HepG2 (cell line): ENCODE measurements around the gene ATP10D. TPM values are rescaled to one million over a fixed set of nuclear protein-coding genes. Genes with fewer than 3 reads are reported as not detected.
A peak's percentile ranks its signal among the peaks of the same experiment; 100 is the strongest.

ENCODE experiments used
- CENPBD1 ChIP-seq: sonication (generic); formaldehyde crosslinking; IDR thresholded peaks from 2 replicates; pipeline ENCODE4 v1.8.0; 2022; ENCODE audit warnings: missing genetic modification reagents, low read depth, mild to moderate bottlenecking, borderline replicate concordance
- CENPT ChIP-seq: sonication (generic); formaldehyde crosslinking; IDR thresholded peaks from 2 replicates; pipeline ENCODE4 v1.8.0; 2022; ENCODE audit warnings: low read depth, mild to moderate bottlenecking, moderate library complexity, missing genetic modification reagents
- KLF11 ChIP-seq: IDR thresholded peaks from 2 replicates; pipeline ENCODE4 v1.6.1; 2016; ENCODE audit warnings: missing compliant biosample characterization
- NCOA5 ChIP-seq: sonication (generic); formaldehyde crosslinking; IDR thresholded peaks from 2 replicates; pipeline ENCODE4 v1.4.0; 2020; ENCODE audit warnings: missing genetic modification reagents
- PHF21A ChIP-seq: sonication (generic); formaldehyde crosslinking; IDR thresholded peaks from 2 replicates; pipeline ENCODE4 v1.5.0; 2020; ENCODE audit warnings: mild to moderate bottlenecking, missing genetic modification reagents
- RFXANK ChIP-seq: IDR thresholded peaks from 2 replicates; pipeline ENCODE4 v1.6.1; 2016
- SCMH1 ChIP-seq: sonication (generic); formaldehyde crosslinking; IDR thresholded peaks from 2 replicates; pipeline ENCODE4 v1.9.0; 2021; ENCODE audit warnings: missing genetic modification reagents, mild to moderate bottlenecking, borderline replicate concordance
- SPEN ChIP-seq: sonication (generic); formaldehyde crosslinking; IDR thresholded peaks from 2 replicates; pipeline ENCODE4 v1.5.1; 2020; ENCODE audit warnings: low read depth, mild to moderate bottlenecking, missing genetic modification reagents
- TARDBP ChIP-seq: sonication (generic); formaldehyde crosslinking; IDR thresholded peaks from 2 replicates; pipeline ENCODE4 v1.8.0; 2022; ENCODE audit warnings: mild to moderate bottlenecking, missing genetic modification reagents
- ZBTB49 ChIP-seq: sonication (generic); formaldehyde crosslinking; IDR thresholded peaks from 2 replicates; pipeline ENCODE4 v1.4.0; 2020; ENCODE audit warnings: missing genetic modification reagents, borderline replicate concordance
- ZNF10 ChIP-seq: sonication (generic); formaldehyde crosslinking; IDR thresholded peaks from 2 replicates; pipeline ENCODE4 v1.4.0; 2020; ENCODE audit warnings: mild to moderate bottlenecking, low read depth, missing genetic modification reagents, borderline replicate concordance
- ZNF256 ChIP-seq: sonication (generic); formaldehyde crosslinking; conservative IDR thresholded peaks from 2 replicates; pipeline ENCODE4 v1.4.0; 2020; ENCODE audit warnings: missing genetic modification reagents
- ZNF281 ChIP-seq: sonication (generic); formaldehyde crosslinking; IDR thresholded peaks from 2 replicates; pipeline ENCODE4 v1.4.0; 2020; ENCODE audit warnings: missing genetic modification reagents, borderline replicate concordance
- ZNF362 ChIP-seq: sonication (generic); formaldehyde crosslinking; IDR thresholded peaks from 2 replicates; pipeline ENCODE4 v1.4.0; 2020; ENCODE audit warnings: missing genetic modification reagents, mild to moderate bottlenecking, borderline replicate concordance
- ZNF441 ChIP-seq: sonication (generic); formaldehyde crosslinking; IDR thresholded peaks from 2 replicates; pipeline ENCODE4 v1.7.0; 2021; ENCODE audit warnings: missing genetic modification reagents, borderline replicate concordance
- ZNF501 ChIP-seq: sonication (generic); formaldehyde crosslinking; IDR thresholded peaks from 2 replicates; pipeline ENCODE4 v1.5.1; 2020; ENCODE audit warnings: mild to moderate bottlenecking, moderate library complexity, missing genetic modification reagents
- ZNF780A ChIP-seq: sonication (generic); formaldehyde crosslinking; IDR thresholded peaks from 2 replicates; pipeline ENCODE4 v1.8.0; 2022; ENCODE audit warnings: mild to moderate bottlenecking, missing genetic modification reagents, moderate library complexity
- ZNF792 ChIP-seq: IDR thresholded peaks from 2 replicates; pipeline ENCODE4 v1.6.1; 2016
- ZNF891 ChIP-seq: sonication (generic); formaldehyde crosslinking; IDR thresholded peaks from 2 replicates; pipeline ENCODE4 v1.5.0; 2020; ENCODE audit warnings: mild to moderate bottlenecking, missing genetic modification reagents
- ZSCAN21 ChIP-seq: sonication (generic); formaldehyde crosslinking; IDR thresholded peaks from 2 replicates; pipeline ENCODE4 v1.8.0; 2022; ENCODE audit warnings: mild to moderate bottlenecking, missing genetic modification reagents, moderate library complexity, borderline replicate concordance
- polyA plus RNA-seq, 8 experiments: library from polyadenylated mRNA; depleted of rRNA in 3 of 8; stranded (reverse) in 7 of 8; unstranded in 1 of 8; fragments of >200 nt; fragmentation: Illumina TruSeq in 4 of 8; extraction: Trizol in 4 of 8; gene quantifications; 2 replicates each; pipeline versions ENCODE4 v1.2.1 to v1.2.3, GENCODE V29; 2011 to 2016; ENCODE audit warnings: low read depth in 4 of 8, missing spikeins in 1 of 8, mixed read lengths in 1 of 8; ENCODE audit not compliant: insufficient read depth in 1 of 8
- total RNA-seq, 5 experiments: library from RNA; depleted of rRNA; stranded (reverse); fragments of >200 nt; fragmentation: Illumina TruSeq; extraction: Trizol; gene quantifications; 2 replicates each; pipeline ENCODE4 v1.2.3, GENCODE V29; 2016; ENCODE audit warnings: low read depth in 1 of 5
- TF ChIP-seq, protein P1 (sequence below): sonication (generic); formaldehyde crosslinking; IDR thresholded peaks from 2 replicates; pipeline ENCODE4 v1.5.0; 2020; ENCODE audit warnings: missing genetic modification reagents

The ATP10D gene
- total and polyA plus RNA-seq, 2 of the 13 experiments (the other 11 are each of a cell fraction or from before 2014, with no cell fraction given), result 2.2 to 9.8 TPM

DNA sequence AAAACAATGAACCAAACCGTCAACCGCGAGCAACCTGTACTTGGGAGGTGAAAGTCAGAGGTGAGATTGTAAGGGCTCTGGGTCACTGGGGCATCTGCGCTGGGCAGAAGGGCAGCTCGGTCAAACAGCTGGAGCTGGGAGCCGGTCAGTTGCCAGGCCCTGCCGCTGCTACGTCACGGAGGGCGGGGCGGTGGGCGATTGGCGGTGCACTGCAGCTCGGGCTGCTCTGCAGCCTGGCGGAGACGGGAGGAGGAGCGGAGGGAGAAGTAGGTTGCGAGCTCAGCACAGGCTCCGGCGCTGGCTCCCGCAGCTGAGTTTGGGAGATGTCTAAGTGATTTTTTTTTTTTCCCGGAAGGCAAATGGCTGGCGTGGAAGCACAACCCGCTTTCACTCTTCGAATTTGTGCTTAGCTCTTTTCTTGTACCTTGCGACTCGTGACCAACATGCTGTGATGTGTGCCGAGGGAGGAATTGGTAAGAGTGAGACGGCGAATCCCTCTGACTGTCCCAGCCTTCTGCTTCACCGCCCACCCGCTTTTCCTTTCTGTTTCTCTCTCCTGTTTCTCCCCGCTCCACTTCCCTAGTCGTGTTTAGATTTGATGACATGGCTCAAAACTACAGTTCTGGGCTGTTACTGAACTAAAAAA lies at the start of gene ATP10D (continued):
- TF ChIP-seq CENPBD1 (CRISPR knock-in tag), result no peak
- TF ChIP-seq ZNF10 (CRISPR knock-in tag), result no peak
- no peak for TF ChIP-seq ZNF501 (CRISPR knock-in tag)
- no peak; the same call in 1 of the 2 replicates for TF ChIP-seq ZNF441 (CRISPR knock-in tag)
- TF ChIP-seq ZNF780A (CRISPR knock-in tag), result no peak
- TF ChIP-seq TARDBP (CRISPR knock-in tag), result no peak
- TF ChIP-seq ZNF362 (CRISPR knock-in tag), result peak; percentile 82
- no peak for TF ChIP-seq ZNF256 (CRISPR knock-in tag)
- TF ChIP-seq ZNF891 (CRISPR knock-in tag), result 0 out of 2 replicates have a peak, but pooled peaks have one; percentile 53
- TF ChIP-seq, protein P1, sequence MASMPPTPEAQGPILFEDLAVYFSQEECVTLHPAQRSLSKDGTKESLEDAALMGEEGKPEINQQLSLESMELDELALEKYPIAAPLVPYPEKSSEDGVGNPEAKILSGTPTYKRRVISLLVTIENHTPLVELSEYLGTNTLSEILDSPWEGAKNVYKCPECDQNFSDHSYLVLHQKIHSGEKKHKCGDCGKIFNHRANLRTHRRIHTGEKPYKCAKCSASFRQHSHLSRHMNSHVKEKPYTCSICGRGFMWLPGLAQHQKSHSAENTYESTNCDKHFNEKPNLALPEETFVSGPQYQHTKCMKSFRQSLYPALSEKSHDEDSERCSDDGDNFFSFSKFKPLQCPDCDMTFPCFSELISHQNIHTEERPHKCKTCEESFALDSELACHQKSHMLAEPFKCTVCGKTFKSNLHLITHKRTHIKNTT, result no peak
- no peak for TF ChIP-seq ZNF281 (CRISPR knock-in tag)
- no peak for TF ChIP-seq CENPT (CRISPR knock-in tag)
- no peak for TF ChIP-seq KLF11 (CRISPR knock-in tag)
- TF ChIP-seq RFXANK, result peak; percentile 58; the same call in 1 of the 2 replicates
- TF ChIP-seq SPEN (CRISPR knock-in tag), result peak; percentile 65
- TF ChIP-seq ZBTB49 (CRISPR knock-in tag), result no peak
- TF ChIP-seq SCMH1, result no peak
- no peak for TF ChIP-seq ZNF792 (CRISPR knock-in tag)
- TF ChIP-seq NCOA5 (CRISPR knock-in tag), result no peak
- TF ChIP-seq PHF21A (CRISPR knock-in tag), result peak; percentile 62; the same call in 1 of the 2 replicates
- no peak for TF ChIP-seq ZSCAN21
